K562 treated with DMSO at 1 percent for 24 hours (cell line): ENCODE results near the gene TUBB8. TPM values are rescaled to one million over a fixed set of nuclear protein-coding genes. Genes with fewer than 3 reads are reported as not detected.

Source experiments
- total RNA-seq: library from RNA; unstranded; fragments of 300-600 nt; gene quantifications from 2 replicates; pipeline ENCODE4 v1.2.3, GENCODE V29; 2022; ENCODE audit warnings: low read depth; ENCODE audit not compliant: insufficient read depth

Gene TUBB8
- not detected in 2 replicates for total RNA-seq

DNA sequence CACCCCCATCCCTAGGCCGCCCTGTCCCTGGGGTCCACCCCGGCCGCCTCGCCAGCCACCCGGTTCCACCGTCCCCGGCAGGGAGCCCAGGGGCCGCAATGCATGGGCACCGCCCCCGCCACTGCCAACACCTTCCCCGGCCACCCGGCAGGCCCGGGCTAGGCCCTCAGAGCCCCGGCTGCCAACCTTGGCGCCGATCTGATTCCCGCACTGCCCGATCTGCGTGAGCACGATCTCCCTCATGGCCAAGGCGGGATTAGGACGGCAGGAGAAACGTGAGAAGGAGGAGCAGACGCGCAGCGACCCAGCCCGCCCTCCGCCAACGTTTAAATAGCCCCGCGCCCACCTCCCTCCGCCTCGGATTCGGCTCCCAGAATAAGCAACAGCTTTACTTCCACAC lies at the start of gene TUBB8:
TUBB8 (minus strand) TSS at position 301 of the 400 bp plus-strand sequence; CDS start at position 243, 58 bp downstream.

Other genes starting within 250 kb of the TUBB8 start
- 6.3 and 6.5 TPM in 2 replicates for gene ZMYND11, start 86.2 kb upstream of the TUBB8 start, total RNA-seq